Stimulated activated CD8-positive, alpha-beta memory T cell treated with anti-CD3 and anti-CD28 coated beads, Interleukin-12 subunit alpha, Interleukin-12 subunit beta, amount 100 ng/mL, for 4 hours (primary cell): Measurements from ENCODE around the gene DDX59.
"Not testable (repeated sequence)": the region's sequence is repeated elsewhere in the genome, so short reads cannot be mapped to it uniquely, and the experiment has no call there.

Experiments
- DNase-seq: peaks from one replicate; pipeline ENCODE4 v3.0.0-alpha.2; 2020; ENCODE audit warnings: low read depth

The DDX59 gene

DNA sequence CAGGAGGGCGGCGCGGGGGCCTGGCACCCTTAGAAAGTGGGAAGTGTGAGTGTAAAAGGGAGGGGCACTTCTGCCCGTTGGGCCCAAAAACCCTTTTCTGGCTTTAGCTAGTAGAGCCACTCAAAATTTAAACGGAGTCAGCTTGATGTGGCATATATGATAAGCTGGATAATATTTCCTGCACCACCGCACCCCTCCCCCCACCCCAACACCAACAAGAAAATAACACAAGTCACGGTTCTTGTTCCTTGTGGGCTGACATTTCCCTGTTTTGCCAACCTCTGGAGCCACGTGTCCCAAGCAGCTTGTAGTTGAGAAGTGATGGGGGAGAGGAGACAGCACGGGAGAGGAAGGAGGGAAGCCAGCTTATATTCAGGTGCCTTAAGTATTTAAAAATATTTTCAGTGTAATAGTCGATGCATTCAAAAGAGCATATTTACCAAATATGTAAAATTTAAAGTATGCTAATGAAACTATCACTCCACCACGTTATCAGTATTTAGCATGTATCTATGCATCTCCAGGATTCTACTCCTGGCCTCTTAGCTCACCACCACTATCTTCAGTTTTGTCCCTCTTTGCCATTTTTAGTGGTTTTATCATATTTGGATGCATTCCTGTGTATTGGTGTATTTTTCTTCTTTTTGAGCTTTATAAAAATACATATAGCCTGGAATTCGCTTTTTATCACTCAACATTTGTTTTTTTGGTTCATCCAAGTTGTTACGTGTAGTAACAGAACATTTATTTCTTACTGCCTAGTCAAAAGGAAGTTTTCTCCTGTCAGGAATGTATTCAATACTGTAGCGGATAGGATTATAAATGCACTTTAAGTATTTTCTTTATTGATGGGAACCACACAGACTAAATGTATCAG lies 773 bp upstream of the DDX59 start:
- no peak for DNase-seq

DNA sequence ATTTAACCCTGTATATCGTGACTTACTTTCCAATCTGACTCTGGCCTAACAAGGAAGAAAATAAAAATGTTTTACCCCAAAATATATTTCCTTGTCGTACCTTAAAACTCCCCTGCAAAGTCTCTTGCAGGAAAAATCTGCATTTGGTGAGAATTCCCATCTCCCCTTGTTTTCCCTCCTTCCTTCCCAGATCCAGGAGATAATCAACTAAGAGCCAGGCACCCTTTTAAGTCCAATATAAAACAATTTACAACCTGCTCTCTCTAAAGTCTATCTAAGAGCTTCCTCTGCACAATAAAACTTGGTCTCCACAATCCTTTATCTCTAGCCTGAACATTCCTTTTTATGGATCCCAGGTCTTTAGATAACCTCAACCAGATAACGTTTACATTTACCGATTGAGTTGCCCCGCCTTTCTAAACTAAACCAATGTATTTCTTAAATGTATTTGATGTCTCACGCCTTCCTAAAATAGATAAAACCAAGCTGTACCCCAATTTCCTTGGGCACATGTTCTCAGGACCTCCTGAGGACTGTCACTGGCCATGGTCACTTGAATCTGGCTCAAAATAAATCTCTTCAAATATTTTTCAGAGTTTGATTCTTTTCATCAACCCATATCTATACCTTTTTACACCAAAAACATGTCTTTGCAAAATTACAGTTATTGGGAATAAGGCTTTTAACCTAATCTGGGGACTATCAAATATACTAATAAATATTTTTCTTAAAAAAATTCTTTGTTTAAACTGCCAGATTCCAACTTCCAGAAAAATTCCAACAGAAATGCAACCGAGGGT lies 993 bp downstream of the DDX59 start:
- no peak for DNase-seq

DNA sequence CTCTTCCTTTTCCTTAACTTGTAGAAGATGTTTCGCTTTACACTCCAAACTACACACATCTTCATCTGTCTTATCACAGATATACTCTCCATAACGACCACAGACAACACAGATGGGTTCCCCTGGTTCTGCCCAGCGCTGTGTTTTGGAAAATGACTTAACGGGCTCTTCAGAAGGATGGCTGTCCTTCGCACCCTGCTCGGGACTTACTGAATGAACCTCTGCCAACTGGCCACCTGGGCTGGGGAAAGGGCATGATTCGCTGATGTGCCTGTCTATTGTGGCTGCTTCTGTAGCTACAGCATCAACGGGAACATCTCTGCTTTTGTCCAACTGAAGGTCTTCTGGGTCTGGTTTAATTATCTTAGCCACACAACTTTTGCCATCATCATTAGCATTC lies 3.4 kb downstream of the DDX59 start:
- no peak for DNase-seq

DNA sequence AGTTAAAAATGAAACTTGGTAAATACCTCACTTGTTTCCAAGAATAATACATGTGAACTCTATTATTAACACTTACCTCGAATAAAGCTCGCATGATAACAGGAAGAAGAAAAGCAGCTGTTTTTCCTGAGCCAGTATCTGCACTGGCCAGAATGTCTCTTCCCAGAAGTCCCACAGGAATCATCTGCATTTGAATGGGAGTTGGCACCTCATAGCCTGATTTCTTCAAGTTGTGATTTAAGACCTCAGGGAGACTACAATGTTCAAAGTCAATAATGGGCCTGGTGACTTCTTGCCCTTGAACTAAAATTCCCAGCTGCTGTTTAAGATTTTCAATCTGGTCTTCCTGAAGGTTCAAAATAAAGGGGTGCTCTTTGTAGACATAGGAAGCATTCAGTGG lies 3.8 kb downstream of the DDX59 start:
- no peak for DNase-seq

DNA sequence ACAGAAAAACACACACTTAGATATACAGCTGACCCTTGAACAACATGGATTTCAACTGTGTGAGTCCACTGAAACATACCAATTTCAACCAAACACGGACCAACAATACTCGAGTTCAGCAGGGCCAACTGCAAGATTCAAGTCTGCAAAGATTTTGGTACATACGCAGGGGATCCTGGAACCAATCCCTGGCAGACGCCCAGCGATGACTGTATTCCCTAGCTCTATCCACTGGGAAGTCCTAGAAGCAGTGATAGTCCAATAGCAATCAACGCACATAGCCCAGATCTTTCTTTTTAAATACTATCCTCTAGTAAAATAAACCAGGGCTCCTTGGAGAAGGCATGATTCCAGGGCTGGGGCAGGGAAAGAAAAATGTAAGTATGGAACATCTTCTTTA lies 9.0 kb downstream of the DDX59 start:
- DNase-seq, result no peak

DNA sequence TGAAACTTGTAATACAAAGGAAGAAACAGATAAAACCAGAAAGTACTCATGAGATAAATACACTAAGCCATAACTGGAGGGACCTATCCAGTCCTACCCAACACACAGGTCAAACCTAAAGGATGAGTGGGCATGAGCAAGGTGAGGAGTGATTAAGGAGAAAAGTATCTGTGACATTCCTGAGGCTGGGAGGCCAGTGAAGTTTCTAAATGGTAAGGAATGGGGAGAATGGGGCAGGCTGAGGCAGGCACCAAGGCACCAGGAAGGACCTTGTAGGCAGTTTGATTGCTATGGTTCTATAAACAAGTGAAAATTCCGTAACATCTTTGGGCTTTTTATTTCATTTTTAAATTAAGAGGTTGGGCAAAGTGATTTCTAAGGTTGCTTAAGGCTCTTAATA lies 10.4 kb downstream of the DDX59 start:
- no peak for DNase-seq

DNA sequence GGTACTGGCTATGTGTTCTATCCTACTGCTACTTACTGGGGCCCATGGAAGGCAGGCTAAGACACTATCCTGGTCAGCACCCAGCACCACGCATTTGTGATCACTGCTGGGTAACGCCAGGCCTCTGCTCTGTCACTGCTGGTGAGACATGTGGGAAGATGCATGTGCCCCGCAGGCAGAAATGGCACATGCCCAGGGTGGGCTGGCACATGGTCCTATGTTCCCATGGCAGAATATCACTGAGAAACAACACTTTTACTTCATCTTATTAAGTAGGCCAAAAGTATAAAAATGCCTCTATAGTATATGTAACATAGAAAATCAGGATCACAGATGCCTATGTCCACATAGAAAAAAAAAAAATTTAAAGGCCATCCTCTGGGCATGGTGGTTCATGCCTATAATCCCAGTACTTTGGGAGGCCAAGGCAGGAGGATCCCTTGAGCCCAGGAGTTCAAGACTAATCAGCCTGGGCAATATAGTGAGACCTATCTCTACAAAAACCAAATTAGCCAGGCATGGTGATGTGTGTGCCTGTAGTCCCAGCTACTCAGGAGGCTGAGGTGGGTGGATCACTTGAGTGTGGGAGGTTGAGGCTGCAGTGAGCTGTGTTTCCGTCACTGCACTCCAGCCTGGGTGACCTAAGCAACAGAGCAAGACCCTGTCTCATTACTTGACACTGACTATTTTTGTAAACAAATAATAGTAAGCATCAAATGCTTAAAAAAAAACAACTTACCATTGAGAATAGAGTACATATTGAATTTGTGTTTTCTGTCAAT lies 11.5 kb downstream of the DDX59 start:
- DNase-seq, result no peak

DNA sequence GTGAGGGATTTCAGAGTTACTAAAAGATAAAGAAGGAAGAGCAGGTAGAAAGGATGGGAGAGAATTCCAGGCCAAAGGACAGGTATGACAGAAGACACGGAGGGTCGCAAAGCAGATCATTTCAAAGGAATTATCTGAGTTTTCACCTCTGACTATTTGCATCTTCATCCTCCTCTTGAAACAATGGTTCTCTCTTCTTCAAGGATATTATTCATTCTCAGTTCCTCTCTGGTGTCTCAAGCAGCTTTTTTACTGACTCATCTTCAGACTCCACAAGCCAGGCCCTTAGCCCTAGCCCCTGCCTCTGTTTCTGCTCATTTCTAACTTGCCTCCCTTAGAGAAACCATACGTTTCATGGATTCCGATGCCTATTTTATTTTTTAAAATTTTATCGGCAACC lies 15.0 kb downstream of the DDX59 start:
- DNase-seq, result no peak

DNA sequence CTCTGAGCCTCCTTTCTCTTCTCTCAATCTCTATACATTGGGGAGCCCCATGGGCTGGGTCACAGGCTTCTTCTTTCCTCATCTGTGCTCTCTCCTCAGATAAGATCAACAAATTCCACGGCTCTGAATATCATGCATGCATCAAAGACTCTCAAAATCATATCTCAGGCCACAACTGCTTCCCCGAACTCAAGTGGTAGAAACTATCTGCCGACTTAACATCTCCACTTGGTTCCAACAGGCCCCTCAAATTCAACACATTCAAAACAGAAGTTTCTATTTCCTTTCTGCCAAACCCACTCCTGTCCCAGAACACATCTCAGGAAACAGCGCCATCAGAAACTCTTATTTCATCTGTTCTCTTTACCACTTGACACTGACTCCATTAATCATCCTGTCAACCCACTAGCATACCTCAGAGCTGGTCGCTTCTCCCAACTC lies 16.7 kb downstream of the DDX59 start:
- DNase-seq, result no peak

DNA sequence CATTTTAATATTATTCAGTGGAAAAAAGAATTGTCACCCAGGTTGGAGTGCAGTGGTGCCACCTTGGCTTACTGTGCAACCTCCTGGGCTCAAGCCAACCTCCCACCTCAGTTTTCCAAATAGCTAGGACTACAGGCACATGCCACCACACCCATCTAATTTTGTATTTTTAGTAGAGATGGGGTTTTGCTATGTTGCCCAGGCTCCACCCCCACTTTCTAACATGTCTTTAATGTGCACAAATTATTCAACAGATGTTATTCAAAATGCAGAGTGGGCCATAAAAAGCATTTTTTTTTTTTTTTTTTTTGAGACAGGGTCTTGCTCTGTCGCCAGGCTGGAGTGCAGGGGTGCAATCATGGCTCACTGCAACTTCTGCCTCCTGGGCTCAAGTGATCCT lies 17.3 kb downstream of the DDX59 start:
- DNase-seq, result no peak

DNA sequence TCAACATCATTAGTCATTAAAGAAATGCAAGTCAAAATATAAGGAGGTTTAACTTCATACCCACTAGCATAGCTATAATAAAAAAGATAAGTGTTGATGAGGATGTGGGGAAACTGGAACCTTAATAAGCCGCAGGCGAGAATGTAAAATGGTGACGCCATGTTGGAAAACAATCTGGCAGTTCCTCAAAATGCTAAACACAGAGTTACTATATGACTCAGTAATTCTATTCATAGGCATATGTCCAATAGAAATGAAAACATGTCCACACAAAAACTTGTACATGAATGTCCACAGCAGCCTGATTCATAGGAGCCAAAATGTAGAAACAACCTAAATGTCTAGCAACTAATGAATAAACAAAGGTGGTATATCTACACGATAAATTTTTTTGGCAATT lies 23.2 kb downstream of the DDX59 start:
- no peak for DNase-seq

DNA sequence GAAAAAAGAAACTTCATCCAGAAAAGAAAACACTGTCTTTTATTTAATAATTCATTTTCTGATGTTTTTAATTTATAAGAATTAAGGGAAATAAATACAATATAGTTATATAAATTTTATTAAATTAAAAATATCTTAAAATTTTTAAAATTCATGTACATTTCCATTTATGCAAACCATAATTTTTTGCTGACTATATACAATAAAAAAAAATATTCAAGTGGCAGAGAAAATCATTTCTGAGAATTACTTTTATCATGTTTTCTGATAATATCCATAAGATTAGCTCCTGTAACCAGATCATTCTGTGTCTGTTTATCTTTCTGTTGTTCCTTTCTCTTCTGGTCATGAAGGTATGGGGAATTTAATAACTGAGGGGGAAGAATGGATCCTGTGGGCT lies 25.7 kb downstream of the DDX59 start:
- DNase-seq, result no peak

DNA sequence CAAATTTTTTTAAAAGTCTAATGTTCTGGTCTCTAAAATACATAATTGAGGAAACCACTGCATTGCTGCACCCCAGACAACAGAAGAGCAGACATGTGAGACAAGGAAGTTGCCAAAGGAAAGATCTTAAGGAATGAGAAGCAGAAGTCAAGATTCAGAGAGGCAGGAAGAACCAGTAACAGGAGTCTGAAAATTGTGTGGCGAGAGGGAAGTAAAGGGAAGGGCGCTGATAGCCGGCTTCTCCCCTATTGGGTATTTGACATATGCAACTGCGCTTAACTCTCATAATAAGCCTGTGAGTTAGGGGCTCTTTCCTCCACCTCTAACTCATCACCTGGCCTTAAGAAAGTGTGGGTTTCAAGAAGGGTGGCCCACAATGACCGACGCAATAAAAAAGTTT lies 27.2 kb downstream of the DDX59 start:
- DNase-seq, result no peak

DNA sequence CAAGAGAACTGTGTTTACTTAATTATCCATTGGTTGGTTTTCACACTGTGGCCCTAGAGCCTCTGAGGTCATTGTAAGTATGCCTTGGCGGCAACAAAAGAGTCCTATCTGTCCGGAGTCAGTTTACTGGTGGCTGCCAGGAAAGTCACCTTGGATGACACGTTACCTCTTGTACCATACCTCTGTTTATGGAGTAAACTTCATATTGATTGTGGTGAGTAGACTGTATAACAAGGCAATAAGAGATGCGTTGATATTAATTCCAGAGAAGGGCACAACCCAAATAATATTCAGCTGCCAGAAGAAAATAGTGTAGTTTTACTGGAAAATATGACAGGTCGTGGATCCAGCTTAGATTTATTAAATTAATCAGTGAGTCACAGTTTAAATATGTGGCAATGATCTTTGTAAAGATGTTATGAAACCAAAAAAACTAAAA lies 28.7 kb downstream of the DDX59 start:
- DNase-seq, result no peak

DNA sequence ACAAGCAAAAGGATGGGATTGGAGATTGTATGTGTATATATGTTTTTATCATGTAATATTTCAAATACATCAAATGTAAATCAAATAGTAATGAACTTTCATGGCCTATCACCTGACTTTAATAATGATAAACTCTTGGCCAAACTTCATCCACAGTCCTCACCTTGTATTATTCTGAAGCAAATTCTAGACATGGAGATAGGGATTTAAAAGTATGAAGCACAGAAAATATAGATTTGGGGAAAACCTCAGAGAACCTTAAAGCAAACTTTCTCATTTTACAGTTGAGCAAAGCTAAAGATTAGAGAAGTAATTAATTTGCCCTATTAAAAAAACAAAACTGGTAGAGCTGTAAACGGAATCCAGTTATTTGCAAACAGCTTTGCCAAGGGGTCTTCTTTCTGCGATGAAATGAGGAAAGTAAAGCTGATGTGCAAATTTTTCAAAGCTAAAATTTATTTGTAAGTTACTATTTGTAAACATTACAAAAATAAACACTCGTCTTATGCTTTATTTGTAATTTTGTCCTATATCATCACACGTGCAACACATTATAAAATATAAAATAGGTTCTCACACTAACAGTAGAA lies 29.2 kb downstream of the DDX59 start:
- no peak for DNase-seq

DNA sequence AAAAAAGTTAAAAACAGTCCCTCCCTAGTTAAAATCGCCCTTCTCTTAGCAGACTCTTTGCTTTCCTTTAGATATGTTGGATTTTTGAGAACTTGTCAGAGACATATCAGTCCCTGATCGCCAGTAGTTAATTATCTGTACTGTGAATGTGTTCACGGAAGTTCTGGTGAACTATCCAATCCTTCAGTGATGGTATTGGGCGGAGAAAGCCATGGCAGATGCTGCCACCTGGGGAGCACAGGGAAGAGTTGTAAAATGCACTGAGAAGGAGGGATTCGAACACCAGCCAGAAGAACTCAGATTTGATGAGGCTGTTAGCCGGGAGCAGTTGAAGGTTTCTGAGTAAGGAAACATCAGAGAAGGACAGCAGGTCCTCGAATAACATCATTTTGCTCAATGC lies 31.6 kb downstream of the DDX59 start:
- DNase-seq, result no peak

DNA sequence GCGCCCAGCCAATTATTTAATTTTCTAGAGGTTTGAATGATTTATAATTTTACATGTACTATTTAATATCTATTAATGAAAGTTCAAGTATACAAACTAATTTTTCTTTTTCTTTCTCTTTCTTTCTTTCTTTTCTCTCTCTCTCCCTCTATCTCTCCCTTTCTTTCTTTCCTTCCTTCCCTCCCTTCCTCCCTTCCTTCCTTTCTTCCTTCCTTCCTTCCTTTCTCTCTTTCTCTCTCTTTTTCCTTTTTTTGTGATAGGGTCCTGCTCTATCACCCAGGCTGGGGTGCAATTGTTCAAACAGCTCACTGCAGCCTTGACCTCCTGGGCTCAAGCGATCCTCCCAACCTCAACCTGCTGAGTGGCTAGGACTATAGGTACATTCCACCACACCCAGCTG lies 33.0 kb downstream of the DDX59 start:
- DNase-seq, result no peak

DNA sequence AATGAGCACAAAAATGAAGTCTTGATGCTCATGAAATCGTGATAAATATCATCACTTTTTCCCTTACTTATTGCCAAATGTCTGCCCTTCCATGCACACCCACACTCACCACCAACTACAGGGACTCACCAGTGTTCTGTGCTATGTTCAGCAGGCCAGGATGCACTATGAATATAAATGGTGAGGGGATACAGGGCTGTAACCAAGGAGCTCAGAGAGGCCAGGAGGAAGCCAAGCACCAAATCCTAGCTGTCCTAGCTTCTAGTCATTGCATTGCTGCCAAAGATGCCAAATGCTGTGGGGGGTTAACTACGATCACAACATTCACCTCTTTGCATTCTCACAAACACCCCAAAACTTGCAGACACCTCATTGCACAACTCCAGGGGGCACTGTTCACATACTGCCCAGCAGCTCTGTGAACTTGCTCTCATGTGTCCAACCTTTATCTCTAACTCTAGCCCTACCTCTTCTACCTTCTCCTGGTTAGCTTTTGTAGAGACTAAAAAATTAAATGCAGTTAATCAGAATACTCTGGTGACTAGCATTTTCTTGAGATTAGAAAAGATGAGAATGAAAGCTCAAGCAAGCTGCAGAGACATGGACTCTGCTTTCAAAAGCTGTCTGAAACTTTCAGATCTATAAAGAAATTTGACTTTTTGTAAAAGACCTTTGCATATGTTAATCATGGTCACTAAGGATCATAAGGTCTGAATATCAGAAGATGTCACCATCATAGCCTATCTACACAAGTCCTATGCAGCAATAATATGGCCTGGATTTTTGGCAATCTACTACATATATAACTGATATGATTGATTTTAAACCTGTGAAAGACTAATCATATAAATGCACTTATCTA lies 35.2 kb downstream of the DDX59 start:
- no peak for DNase-seq

DNA sequence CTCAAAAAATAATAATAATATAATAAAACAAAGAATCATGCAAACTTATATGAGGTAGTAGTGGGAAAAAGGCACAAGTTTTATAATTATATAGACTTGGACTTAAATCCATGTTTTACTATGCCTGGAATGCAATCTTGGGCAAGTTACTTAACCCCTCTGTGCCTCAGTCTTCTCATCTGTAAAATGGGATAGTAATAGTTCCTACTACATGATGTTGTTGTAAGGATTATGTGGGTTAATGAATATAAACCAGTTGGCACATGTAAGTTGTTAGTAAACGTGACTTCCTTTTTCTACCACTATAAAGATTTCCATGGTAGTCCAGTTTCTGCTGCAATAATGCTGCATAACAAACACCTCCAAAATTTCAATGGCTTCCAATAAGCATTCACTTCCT lies 38.3 kb downstream of the DDX59 start:
- DNase-seq, result no peak

DNA sequence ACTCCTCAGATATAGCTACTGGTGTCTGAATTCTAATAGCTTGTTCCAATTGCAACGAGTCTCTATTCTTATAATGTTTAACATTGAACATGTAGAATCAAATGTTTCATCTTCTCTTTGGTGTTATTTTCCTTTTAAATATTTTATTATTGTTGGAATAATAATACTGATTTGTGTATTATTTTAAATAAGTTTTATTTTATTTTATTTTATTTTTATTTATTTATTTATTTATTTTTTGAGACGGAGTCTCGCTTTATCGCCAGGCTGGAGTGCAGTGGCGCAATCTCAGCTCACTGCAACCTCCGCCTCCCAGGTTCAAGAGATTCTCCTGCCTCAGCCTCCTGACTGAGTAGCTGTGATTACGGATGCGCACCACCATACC lies 39.2 kb downstream of the DDX59 start:
- DNase-seq, result not testable (repeated sequence)

DNA sequence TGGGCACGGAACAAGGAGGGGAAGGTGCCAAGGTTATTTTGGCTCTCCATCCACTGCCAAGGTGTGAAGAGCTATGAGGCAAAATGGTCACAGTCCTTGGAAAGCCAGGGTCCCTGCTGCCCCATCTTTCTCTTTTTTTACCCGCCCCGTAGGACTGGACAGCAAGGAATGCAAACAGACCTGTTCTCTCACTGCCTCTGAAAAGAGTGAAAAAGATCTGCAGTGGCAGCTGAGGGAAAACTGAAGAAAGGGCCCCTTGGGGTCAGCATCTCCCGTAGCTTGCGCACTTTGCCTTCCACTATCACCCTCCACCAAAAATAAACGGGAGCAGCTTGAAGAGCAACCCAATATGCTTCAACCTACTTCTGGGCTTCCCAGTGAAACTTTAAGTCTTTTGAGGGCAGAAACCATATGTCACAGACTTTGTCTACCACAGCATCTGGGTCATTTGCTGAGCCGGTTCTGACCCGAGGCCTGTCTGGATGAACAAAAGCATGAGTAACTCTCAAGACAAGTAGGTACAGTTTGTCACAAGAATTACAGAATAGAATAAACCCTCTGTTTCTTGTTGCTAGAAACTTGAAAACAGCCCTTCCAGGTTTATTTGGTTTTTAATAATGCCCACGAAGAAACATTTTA lies 39.7 kb downstream of the DDX59 start:
- DNase-seq, result no peak
